HepG2 (cell line): Measurements from ENCODE around the gene MTTP. TPM values are rescaled to one million over a fixed set of nuclear protein-coding genes. Genes with fewer than 3 reads are reported as not detected.
A peak's percentile ranks its signal among the peaks of the same experiment; 100 is the strongest.

Source experiments
- E2F1 ChIP-seq: sonication (generic); formaldehyde crosslinking; IDR thresholded peaks from 2 replicates; pipeline ENCODE4 v1.5.0; 2020; ENCODE audit warnings: missing genetic modification reagents
- EHMT2 ChIP-seq: fragments of 200-600 bp; sonication (generic); IDR thresholded peaks from 2 replicates; pipeline ENCODE4 v1.7.0; 2017; ENCODE audit warnings: antibody characterized with exemption, low read depth, low read length, borderline replicate concordance
- FOXO1 ChIP-seq: sonication (generic); formaldehyde crosslinking; IDR thresholded peaks from 2 replicates; pipeline ENCODE4 v1.4.0; 2020; ENCODE audit warnings: missing genetic modification reagents
- FOXP4 ChIP-seq: sonication (generic); formaldehyde crosslinking; IDR thresholded peaks from 2 replicates; pipeline ENCODE4 v1.4.0; 2020; ENCODE audit warnings: missing genetic modification reagents
- HHEX ChIP-seq: IDR thresholded peaks from 2 replicates; pipeline ENCODE4 v1.6.1; 2016; ENCODE audit warnings: control low read depth
- KDM4B ChIP-seq: sonication (generic); formaldehyde crosslinking; IDR thresholded peaks from 2 replicates; pipeline ENCODE4 v1.4.0; 2020; ENCODE audit warnings: missing genetic modification reagents
- KDM5A ChIP-seq: fragments of 200-600 bp; sonication (generic); IDR thresholded peaks from 2 replicates; pipeline ENCODE4 v1.7.0; 2018; ENCODE audit warnings: antibody characterized with exemption, mild to moderate bottlenecking, low read length, borderline replicate concordance
- KMT2A ChIP-seq: sonication (generic); formaldehyde crosslinking; IDR thresholded peaks from 2 replicates; pipeline ENCODE4 v1.4.0; 2020; ENCODE audit warnings: missing genetic modification reagents
- LBX2 ChIP-seq: sonication (generic); formaldehyde crosslinking; IDR thresholded peaks from 2 replicates; pipeline ENCODE4 v1.5.0; 2020; ENCODE audit warnings: missing genetic modification reagents, mild to moderate bottlenecking, borderline replicate concordance
- MYPOP ChIP-seq: sonication (generic); formaldehyde crosslinking; IDR thresholded peaks from 2 replicates; pipeline ENCODE4 v1.8.1; 2023; ENCODE audit warnings: mild to moderate bottlenecking, moderate library complexity, missing genetic modification reagents
- PHF8 ChIP-seq: sonication (generic); formaldehyde crosslinking; IDR thresholded peaks from 2 replicates; pipeline ENCODE4 v1.5.0; 2020; ENCODE audit warnings: missing genetic modification reagents
- TAF15 ChIP-seq: fragments of 200-400 bp; formaldehyde crosslinking; IDR thresholded peaks from one replicate; pipeline ENCODE4 v1.6.1; 2018; ENCODE audit warnings: mild to moderate bottlenecking, low read depth, low read length; ENCODE audit not compliant: poor library complexity, severe bottlenecking
- ZBTB10 ChIP-seq: sonication (generic); formaldehyde crosslinking; IDR thresholded peaks from 2 replicates; pipeline ENCODE4 v1.4.0; 2020; ENCODE audit warnings: missing genetic modification reagents, borderline replicate concordance
- ZC3H13 ChIP-seq: sonication (generic); formaldehyde crosslinking; IDR thresholded peaks from 2 replicates; pipeline ENCODE4 v1.8.1; 2023; ENCODE audit warnings: mild to moderate bottlenecking, missing genetic modification reagents, moderate library complexity
- ZFP1 ChIP-seq: IDR thresholded peaks from 2 replicates; pipeline ENCODE4 v1.6.1; 2016
- ZMYM4 ChIP-seq: sonication (generic); formaldehyde crosslinking; IDR thresholded peaks from 2 replicates; pipeline ENCODE4 v1.8.1; 2023; ENCODE audit warnings: mild to moderate bottlenecking, missing genetic modification reagents
- ZNF275 ChIP-seq: sonication (generic); formaldehyde crosslinking; IDR thresholded peaks from 2 replicates; pipeline ENCODE4 v1.8.0; 2022; ENCODE audit warnings: missing genetic modification reagents, mild to moderate bottlenecking, inconsistent platforms, borderline replicate concordance
- ZNF431 ChIP-seq: sonication (generic); formaldehyde crosslinking; IDR thresholded peaks from 2 replicates; pipeline ENCODE4 v1.9.0; 2022; ENCODE audit warnings: missing genetic modification reagents, low read depth, mild to moderate bottlenecking, borderline replicate concordance
- ZNF446 ChIP-seq: sonication (generic); formaldehyde crosslinking; IDR thresholded peaks from 2 replicates; pipeline ENCODE4 v1.5.0; 2020; ENCODE audit warnings: mild to moderate bottlenecking, missing genetic modification reagents
- ZNF556 ChIP-seq: sonication (generic); formaldehyde crosslinking; IDR thresholded peaks from 2 replicates; pipeline ENCODE4 v1.4.0; 2020; ENCODE audit warnings: mild to moderate bottlenecking, missing genetic modification reagents, borderline replicate concordance
- polyA plus RNA-seq, 8 experiments: library from polyadenylated mRNA; depleted of rRNA in 3 of 8; stranded (reverse) in 7 of 8; unstranded in 1 of 8; fragments of >200 nt; fragmentation: Illumina TruSeq in 4 of 8; extraction: Trizol in 4 of 8; gene quantifications; 2 replicates each; pipeline versions ENCODE4 v1.2.1 to v1.2.3, GENCODE V29; 2011 to 2016; ENCODE audit warnings: low read depth in 4 of 8, missing spikeins in 1 of 8, mixed read lengths in 1 of 8; ENCODE audit not compliant: insufficient read depth in 1 of 8
- total RNA-seq, 5 experiments: library from RNA; depleted of rRNA; stranded (reverse); fragments of >200 nt; fragmentation: Illumina TruSeq; extraction: Trizol; gene quantifications; 2 replicates each; pipeline ENCODE4 v1.2.3, GENCODE V29; 2016; ENCODE audit warnings: low read depth in 1 of 5

Gene MTTP
- total and polyA plus RNA-seq, 2 of the 13 experiments (the other 11 are each of a cell fraction or from before 2014, with no cell fraction given): 84.7 to 102 TPM

GRCh38 chr4:99563310-99564186 lies 11.1 kb upstream of the MTTP start, which contains the start of gene TRMT10A (continued):
- TF ChIP-seq FOXP4 (CRISPR knock-in tag) (peak; percentile 26; the same call in 1 of the 2 replicates), ZNF556 (CRISPR knock-in tag) (peak; percentile 70; the same call in 1 of the 2 replicates), HHEX (no peak), ZBTB10 (CRISPR knock-in tag) (no peak), LBX2 (CRISPR knock-in tag) (no peak), KMT2A (peak; percentile 44; the same call in 1 of the 2 replicates), EHMT2 (no peak), ZFP1 (CRISPR knock-in tag) (no peak), E2F1 (CRISPR knock-in tag) (0 out of 2 replicates have a peak, but pooled peaks have one; percentile 7), FOXO1 (no peak), ZNF431 (CRISPR knock-in tag) (no peak; the same call in 1 of the 2 replicates), KDM4B (CRISPR knock-in tag) (0 out of 2 replicates have a peak, but pooled peaks have one; percentile 42), TAF15 (no peak), ZNF275 (no peak), MYPOP (CRISPR knock-in tag) (peak; percentile 34; the same call in 1 of the 2 replicates), ZMYM4 (CRISPR knock-in tag) (peak; percentile 88), KDM5A (peak; percentile 90; the same call in 1 of the 2 replicates), PHF8 (peak; percentile 84), ZC3H13 (CRISPR knock-in tag) (no peak; the same call in 1 of the 2 replicates), ZNF446 (no peak)
